HepG2 (cell line): ENCODE measurements around the gene HAGH. TPM values are rescaled to one million over a fixed set of nuclear protein-coding genes. Genes with fewer than 3 reads are reported as not detected.

Experiments used
- ATAC-seq: fragments of 200-7000 bp; cut with Tn5 transposase; 3 replicates; pipeline ENCODE4 v1.9.1; 2020; ENCODE audit warnings: mild to moderate bottlenecking, moderate library complexity
- BruUV-seq: library from RNA; stranded (reverse); fragments of 400-500 nt; replicated peaks from 2 replicates; lab custom pipeline; 2021; lab: Mats Ljungman, UMichigan
- CTCF ChIA-PET: fragments of 300-600 bp; formaldehyde crosslinking; extraction: SDS; loops from one replicate; lab custom pipeline; 2021; ENCODE audit warnings: low total read pairs, inconsistent platforms, low intra/inter-chr PET ratio; lab: Yijun Ruan, JAX
- POLR2A ChIA-PET: fragments of 350-600 bp; sonication (Branson Sonifier 250); formaldehyde crosslinking; loops from one replicate; lab custom pipeline; 2020; ENCODE audit warnings: antibody characterized with exemption, inconsistent platforms; lab: Yijun Ruan, JAX
- DNase-seq: peaks from one replicate; pipeline ENCODE4 v3.0.0-alpha.2; 2015; ENCODE audit warnings: low spot score
- FAIRE-seq: peaks from 3 replicates; lab custom pipeline; 2011; peaks lifted over from hg19 to GRCh38; lab: Jason Lieb, UNC
- H2AFZ ChIP-seq: one replicate; pipeline ENCODE4 v1.6.1; 2011; ENCODE audit warnings: low read length, inconsistent platforms
- H3K27ac ChIP-seq: fragments of 300-600 bp; 3 replicates; pipeline ENCODE4 v1.8.0; 2011; ENCODE audit warnings: mixed run types, mild to moderate bottlenecking, mixed read lengths, low read length, inconsistent platforms; ENCODE audit not compliant: insufficient read depth; ENCODE audit errors: extremely low read length
- H3K27me3 ChIP-seq, 2 experiments: fragments of 200-600 bp in 1 of 2; 2 replicates in 1 of 2; 3 replicates in 1 of 2; pipeline versions ENCODE4 v1.6.0 to v1.8.0; 2011; ENCODE audit warnings: low read length in 2 of 2, mild to moderate bottlenecking in 2 of 2, moderate library complexity in 2 of 2, inconsistent platforms in 1 of 2; ENCODE audit not compliant: insufficient read depth in 2 of 2, control insufficient read depth in 1 of 2
- H3K36me3 ChIP-seq, 2 experiments: fragments of 200-600 bp in 1 of 2; replicated peaks in 1 of 2; 2 replicates in 1 of 2; 3 replicates in 1 of 2; pipeline versions ENCODE4 v1.5.1 to v1.8.0; 2011; ENCODE audit warnings: low read length in 2 of 2, inconsistent platforms in 1 of 2; ENCODE audit not compliant: insufficient read depth in 2 of 2, control insufficient read depth in 1 of 2
- H3K4me1 ChIP-seq: 2 replicates; pipeline ENCODE4 v1.5.1; 2012; ENCODE audit warnings: low read length, inconsistent platforms; ENCODE audit not compliant: insufficient read depth
- H3K4me2 ChIP-seq: 2 replicates; pipeline ENCODE4 v1.6.0; 2011; ENCODE audit warnings: low read depth, low read length, inconsistent platforms
- H3K4me3 ChIP-seq, 3 experiments: fragments of 200-600 bp in 1 of 3; sonication (generic), shearing (Covaris generic) in 1 of 3; replicated peaks in 1 of 3; 2 replicates each; pipeline ENCODE4 v1.5.1; 2011 to 2016; ENCODE audit warnings: low read length in 3 of 3, inconsistent platforms in 2 of 3, low read depth in 2 of 3, mild to moderate bottlenecking in 2 of 3, control low read depth in 1 of 3, mixed read lengths in 1 of 3; ENCODE audit not compliant: insufficient read depth in 1 of 3
- H3K79me2 ChIP-seq: one replicate; pipeline ENCODE4 v1.6.1; 2011; ENCODE audit warnings: low read length, inconsistent platforms; ENCODE audit not compliant: insufficient read depth
- H3K9ac ChIP-seq: 2 replicates; pipeline ENCODE4 v1.6.0; 2011; ENCODE audit warnings: mild to moderate bottlenecking, low read depth, low read length, inconsistent platforms; ENCODE audit not compliant: insufficient read depth
- H3K9me3 ChIP-seq: 2 replicates; pipeline ENCODE4 v1.5.1; 2012; ENCODE audit warnings: mild to moderate bottlenecking, low read length
- H4K20me1 ChIP-seq: 2 replicates; pipeline ENCODE4 v1.6.0; 2011; ENCODE audit warnings: inconsistent platforms, mild to moderate bottlenecking, low read length, moderate library complexity; ENCODE audit not compliant: insufficient read depth
- CERS6 ChIP-seq: sonication (generic); formaldehyde crosslinking; IDR thresholded peaks from 2 replicates; pipeline ENCODE4 v1.5.0; 2020; ENCODE audit warnings: missing genetic modification reagents
- LRRFIP1 ChIP-seq: sonication (generic); formaldehyde crosslinking; conservative IDR thresholded peaks from 2 replicates; pipeline ENCODE4 v1.4.0; 2020; ENCODE audit warnings: missing genetic modification reagents
- RBAK ChIP-seq: sonication (generic); formaldehyde crosslinking; IDR thresholded peaks from 2 replicates; pipeline ENCODE4 v1.5.1; 2020; ENCODE audit warnings: mild to moderate bottlenecking, missing genetic modification reagents
- SP4 ChIP-seq: sonication (generic); formaldehyde crosslinking; IDR thresholded peaks from 2 replicates; pipeline ENCODE4 v1.8.1; 2023; ENCODE audit warnings: mild to moderate bottlenecking, missing genetic modification reagents
- TARDBP ChIP-seq: sonication (generic); formaldehyde crosslinking; IDR thresholded peaks from 2 replicates; pipeline ENCODE4 v1.8.0; 2022; ENCODE audit warnings: mild to moderate bottlenecking, missing genetic modification reagents
- TMF1 ChIP-seq: sonication (generic); formaldehyde crosslinking; IDR thresholded peaks from 2 replicates; pipeline ENCODE4 v1.8.1; 2022; ENCODE audit warnings: low read depth, missing genetic modification reagents
- WGBS: methylation state at CpG from one replicate; pipeline ENCODE4 v1.1.6; 2017; ENCODE audit warnings: low lambda C conversion rate; 5-methylcytosine and 5-hydroxymethylcytosine counted together
- in situ Hi-C: cut with HindIII; loops from 2 replicates; pipeline ENCODE4 v1.10.0; 2017; ENCODE audit warnings: low pct_unique_long_range_greater_than_20kb; ENCODE audit not compliant: extremely low pct_ligation_motif_present
- intact Hi-C: fragments of 100-400 bp; cut with micrococcal nuclease; formaldehyde crosslinking; loops from one replicate; pipeline ENCODE4 v1.10.0; 2022; ENCODE audit not compliant: unreplicated experiment
- polyA plus RNA-seq, 8 experiments: library from polyadenylated mRNA; depleted of rRNA in 3 of 8; stranded (reverse) in 7 of 8; unstranded in 1 of 8; fragments of >200 nt; fragmentation: Illumina TruSeq in 4 of 8; extraction: Trizol in 4 of 8; gene quantifications; 2 replicates each; pipeline versions ENCODE4 v1.2.1 to v1.2.3, GENCODE V29; 2011 to 2016; ENCODE audit warnings: low read depth in 4 of 8, missing spikeins in 1 of 8, mixed read lengths in 1 of 8; ENCODE audit not compliant: insufficient read depth in 1 of 8
- total RNA-seq, 5 experiments: library from RNA; depleted of rRNA; stranded (reverse); fragments of >200 nt; fragmentation: Illumina TruSeq; extraction: Trizol; gene quantifications; 2 replicates each; pipeline ENCODE4 v1.2.3, GENCODE V29; 2016; ENCODE audit warnings: low read depth in 1 of 5

HAGH gene
- total and polyA plus RNA-seq, 2 of the 13 experiments (the other 11 are each of a cell fraction or from before 2014, with no cell fraction given): 70.4 to 95.4 TPM

- Histone ChIP-seq H3K9ac (no peak overlapping the region), H2AFZ (no peak overlapping the region), H3K79me2 (no peaks in the 10 kb centered on the region), H3K36me3 (peaks cover 23 to 37% of the 10 kb centered on the region in 2 experiments), H3K4me2 (no peak overlapping the region), H3K27me3 (no peaks in the 10 kb centered on the region), H3K27ac (no peak overlapping the region), H4K20me1 (no peaks in the 10 kb centered on the region), H3K9me3 (no peaks in the 10 kb centered on the region), H3K4me3 (no peak overlapping the region), H3K4me1 (no peaks in the 10 kb centered on the region)
- TF ChIP-seq TARDBP (no peak), LRRFIP1 (CRISPR knock-in tag) (no peak), RBAK (CRISPR knock-in tag) (no peak), TMF1 (CRISPR knock-in tag) (no peak), CERS6 (CRISPR knock-in tag) (no peak), SP4 (CRISPR knock-in tag) (no peak)
- ChIA-PET POLR2A (no interaction called here), CTCF (no interaction called here)
- no TSS peak for BruUV-seq
- intact Hi-C loops (no loop called here), in situ Hi-C loops (no loop called here)
- 96% methylated on average over 14 of the region's 21 CpGs for WGBS
- no peak for ATAC-seq
- FAIRE-seq: no peak
- no peak for DNase-seq
Observed at GRCh38 chr16:1764971-1765370, 61.7 kb downstream of the HAGH start.
